K562 (cell line): Measurements from ENCODE around the gene PLEK2. TPM values are rescaled to one million over a fixed set of nuclear protein-coding genes. Genes with fewer than 3 reads are reported as not detected.
A peak's percentile ranks its signal among the peaks of the same experiment; 100 is the strongest.

Experiments
- ATF4 ChIP-seq: fragments of 450-650 bp; formaldehyde crosslinking; IDR thresholded peaks from 2 replicates; pipeline ENCODE4 v1.4.0; 2022; ENCODE audit warnings: mild to moderate bottlenecking, moderate library complexity
- BCLAF1 ChIP-seq, 2 experiments: fragments of 450-650 bp in 1 of 2; IDR thresholded peaks; 2 replicates each; pipeline ENCODE4 v1.6.1; 2011 to 2017; ENCODE audit warnings: low read depth in 2 of 2, antibody characterized with exemption in 1 of 2, borderline replicate concordance in 1 of 2, low read length in 1 of 2, mild to moderate bottlenecking in 1 of 2, mixed read lengths in 1 of 2; ENCODE audit not compliant: control insufficient read depth in 1 of 2
- HDAC8 ChIP-seq: fragments of 450-650 bp; IDR thresholded peaks from 2 replicates; pipeline ENCODE4 v1.6.1; 2016; ENCODE audit warnings: mild to moderate bottlenecking, missing genetic modification characterization, moderate library complexity, missing compliant biosample characterization
- HLTF ChIP-seq: fragments of 450-650 bp; IDR thresholded peaks from 2 replicates; pipeline ENCODE4 v1.6.1; 2016
- KDM1A ChIP-seq, 2 experiments: fragments of 450-650 bp; IDR thresholded peaks; 2 replicates each; pipeline ENCODE4 v1.6.1; 2016; ENCODE audit warnings: mild to moderate bottlenecking in 2 of 2
- TAF7 ChIP-seq: fragments of 450-650 bp; IDR thresholded peaks from 2 replicates; pipeline ENCODE4 v1.6.1; 2016; ENCODE audit warnings: missing genetic modification characterization, missing compliant biosample characterization
- THRB ChIP-seq: fragments of 450-650 bp; formaldehyde crosslinking; conservative IDR thresholded peaks from 2 replicates; pipeline ENCODE4 v1.4.0; 2022; ENCODE audit warnings: mild to moderate bottlenecking, missing genetic modification characterization
- ZC3H11A ChIP-seq: IDR thresholded peaks from 2 replicates; pipeline ENCODE4 v1.6.1; 2012; ENCODE audit warnings: low read depth, low read length, improper control_type of control experiment
- ZKSCAN3 ChIP-seq: fragments of 250-450 bp; sonication (Bioruptor Pico); IDR thresholded peaks from 2 replicates; pipeline ENCODE4 v1.4.0; 2020
- ZNF764 ChIP-seq: fragments of 250-450 bp; sonication (Bioruptor Pico); IDR thresholded peaks from 2 replicates; pipeline ENCODE4 v1.4.0; 2020; ENCODE audit warnings: low read depth, mild to moderate bottlenecking, moderate library complexity
- polyA plus RNA-seq, 8 experiments: library from polyadenylated mRNA; depleted of rRNA in 4 of 8; stranded (reverse) in 5 of 8; unstranded in 3 of 8; fragments of >200 nt; fragmentation: Nextera tagmentation in 2 of 8; fragmentation: Illumina TruSeq in 1 of 8; extraction: Ambion mirVana in 2 of 8; extraction: Trizol in 1 of 8; gene quantifications; 2 replicates each; pipeline versions ENCODE4 v1.2.1 to v1.2.3, GENCODE V29; 2011 to 2014; ENCODE audit warnings: inconsistent platforms in 1 of 8, missing spikeins in 1 of 8
- total RNA-seq, 7 experiments: library from RNA; depleted of rRNA in 6 of 7; stranded (reverse); fragments of >200 nt in 6 of 7; fragmentation: Illumina TruSeq in 2 of 7; extraction: Trizol in 2 of 7; gene quantifications; 2 replicates each; pipeline versions ENCODE4 v1.2.1 to v1.2.3, GENCODE V29; 2011 to 2021; ENCODE audit warnings: low replicate concordance in 1 of 7
- TF ChIP-seq, protein P1 (sequence below): fragments of 250-450 bp; sonication (Bioruptor Pico); IDR thresholded peaks from 2 replicates; pipeline ENCODE4 v1.5.0; 2020; ENCODE audit warnings: mild to moderate bottlenecking, borderline replicate concordance
- TF ChIP-seq, protein P2 (sequence below): fragments of 450-650 bp; formaldehyde crosslinking; IDR thresholded peaks from 2 replicates; pipeline ENCODE4 v1.4.0; 2020; ENCODE audit warnings: mild to moderate bottlenecking, mixed read lengths
- TF ChIP-seq, protein P3 (sequence below): fragments of 250-450 bp; sonication (Bioruptor Pico); IDR thresholded peaks from 2 replicates; pipeline ENCODE4 v1.5.0; 2021; ENCODE audit warnings: mild to moderate bottlenecking, moderate library complexity

PLEK2 gene
- total and polyA plus RNA-seq, 9 of the 15 experiments (the other 6 are each of a cell fraction or from before 2014, with no cell fraction given), result not detected

- TF ChIP-seq, protein P1, sequence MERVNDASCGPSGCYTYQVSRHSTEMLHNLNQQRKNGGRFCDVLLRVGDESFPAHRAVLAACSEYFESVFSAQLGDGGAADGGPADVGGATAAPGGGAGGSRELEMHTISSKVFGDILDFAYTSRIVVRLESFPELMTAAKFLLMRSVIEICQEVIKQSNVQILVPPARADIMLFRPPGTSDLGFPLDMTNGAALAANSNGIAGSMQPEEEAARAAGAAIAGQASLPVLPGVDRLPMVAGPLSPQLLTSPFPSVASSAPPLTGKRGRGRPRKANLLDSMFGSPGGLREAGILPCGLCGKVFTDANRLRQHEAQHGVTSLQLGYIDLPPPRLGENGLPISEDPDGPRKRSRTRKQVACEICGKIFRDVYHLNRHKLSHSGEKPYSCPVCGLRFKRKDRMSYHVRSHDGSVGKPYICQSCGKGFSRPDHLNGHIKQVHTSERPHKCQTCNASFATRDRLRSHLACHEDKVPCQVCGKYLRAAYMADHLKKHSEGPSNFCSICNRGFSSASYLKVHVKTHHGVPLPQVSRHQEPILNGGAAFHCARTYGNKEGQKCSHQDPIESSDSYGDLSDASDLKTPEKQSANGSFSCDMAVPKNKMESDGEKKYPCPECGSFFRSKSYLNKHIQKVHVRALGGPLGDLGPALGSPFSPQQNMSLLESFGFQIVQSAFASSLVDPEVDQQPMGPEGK (CRISPR knock-in tag), result no peak
- TF ChIP-seq HLTF (no peak; the same call in 1 of the 2 replicates), ZC3H11A (no peak), HDAC8 (tag) (0 out of 2 replicates have a peak, but pooled peaks have one; percentile 29), ZKSCAN3 (CRISPR knock-in tag) (no peak), TAF7 (tag) (no peak), ATF4 (no peak), KDM1A (IDR thresholded peaks at IDR 0.05) (peak in 1 of 2 experiments; percentile 44; a peak in 1 of 4 replicates), ZNF764 (CRISPR knock-in tag) (no peak), BCLAF1 (IDR thresholded peaks at IDR 0.05; ENCODE audit: borderline replicate concordance in 1 of 2, control insufficient read depth in 1 of 2, low read depth in 2 of 2, low read length in 1 of 2) (no peak), THRB (CRISPR knock-in tag) (no peak)
- TF ChIP-seq, protein P2, sequence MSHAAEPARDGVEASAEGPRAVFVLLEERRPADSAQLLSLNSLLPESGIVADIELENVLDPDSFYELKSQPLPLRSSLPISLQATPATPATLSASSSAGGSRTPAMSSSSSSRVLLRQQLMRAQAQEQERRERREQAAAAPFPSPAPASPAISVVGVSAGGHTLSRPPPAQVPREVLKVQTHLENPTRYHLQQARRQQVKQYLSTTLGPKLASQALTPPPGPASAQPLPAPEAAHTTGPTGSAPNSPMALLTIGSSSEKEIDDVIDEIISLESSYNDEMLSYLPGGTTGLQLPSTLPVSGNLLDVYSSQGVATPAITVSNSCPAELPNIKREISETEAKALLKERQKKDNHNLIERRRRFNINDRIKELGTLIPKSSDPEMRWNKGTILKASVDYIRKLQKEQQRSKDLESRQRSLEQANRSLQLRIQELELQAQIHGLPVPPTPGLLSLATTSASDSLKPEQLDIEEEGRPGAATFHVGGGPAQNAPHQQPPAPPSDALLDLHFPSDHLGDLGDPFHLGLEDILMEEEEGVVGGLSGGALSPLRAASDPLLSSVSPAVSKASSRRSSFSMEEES (CRISPR knock-in tag), result no peak; the same call in 1 of the 2 replicates
- TF ChIP-seq, protein P3, sequence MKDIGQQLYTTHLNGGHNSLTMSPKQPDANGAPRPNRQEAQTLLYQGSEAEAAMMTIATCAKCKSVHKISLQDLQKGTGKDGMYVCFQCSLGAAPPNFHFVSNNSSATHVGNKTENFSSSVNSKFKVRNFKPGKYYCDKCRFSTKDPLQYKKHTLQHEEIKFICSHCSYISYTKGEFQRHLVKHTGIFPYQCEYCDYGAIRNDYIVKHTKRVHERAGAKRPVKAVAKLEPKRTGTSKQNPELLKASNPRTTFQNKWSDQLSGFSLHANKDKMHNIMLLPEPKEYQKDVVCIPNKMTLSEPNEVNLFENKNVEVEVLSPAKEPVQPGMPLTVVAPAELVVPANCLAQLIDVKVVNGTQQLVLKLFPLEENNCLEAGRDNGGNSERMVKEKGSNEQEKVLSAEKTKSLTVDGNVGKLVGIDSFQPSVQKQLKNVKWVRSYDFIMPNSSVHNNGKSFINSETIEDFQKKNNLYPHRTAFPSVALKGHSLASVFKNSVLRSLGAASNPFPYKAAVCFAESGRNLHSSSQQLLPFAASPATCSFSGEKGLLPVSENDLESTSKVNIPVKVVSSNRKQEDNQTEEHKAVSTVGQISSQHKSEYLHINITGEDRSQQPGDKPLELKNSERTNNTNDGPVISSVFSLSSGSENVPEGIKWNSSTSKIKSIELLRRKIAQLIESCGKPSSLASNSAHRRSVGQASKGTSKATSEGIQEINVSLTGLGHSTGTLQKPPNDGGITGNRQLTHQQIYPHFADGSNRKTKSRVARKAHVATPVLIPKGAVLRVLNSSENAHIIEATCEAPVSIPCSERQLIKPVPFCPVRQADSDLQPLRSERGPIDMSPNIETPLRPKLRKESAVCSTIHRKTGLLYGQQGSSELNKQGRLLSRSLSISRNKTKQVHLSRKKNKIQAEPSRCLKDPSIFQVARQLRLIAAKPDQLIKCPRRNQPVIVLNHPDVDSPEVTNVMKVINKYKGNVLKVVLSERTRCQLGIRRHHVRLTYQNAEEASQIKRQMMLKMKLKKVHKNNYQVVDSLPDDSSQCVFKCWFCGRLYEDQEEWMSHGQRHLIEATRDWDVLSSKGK (CRISPR knock-in tag), result no peak
Observed at GRCh38 chr14:67418401-67419191, 6.6 kb upstream of the PLEK2 start (continued).
